Suppressor macrophage (primary cell): ENCODE data around the gene TUBGCP6.

Experiments used
- DNase-seq, 4 experiments: peaks; one replicate each; pipeline ENCODE4 v3.0.0-alpha.2; 2020 to 2022

Gene TUBGCP6

GRCh38 chr22:50192436-50193204, 52.2 kb downstream of the TUBGCP6 start:
- peak; percentile 52 to 68 (median 62) for DNase-seq

DNA sequence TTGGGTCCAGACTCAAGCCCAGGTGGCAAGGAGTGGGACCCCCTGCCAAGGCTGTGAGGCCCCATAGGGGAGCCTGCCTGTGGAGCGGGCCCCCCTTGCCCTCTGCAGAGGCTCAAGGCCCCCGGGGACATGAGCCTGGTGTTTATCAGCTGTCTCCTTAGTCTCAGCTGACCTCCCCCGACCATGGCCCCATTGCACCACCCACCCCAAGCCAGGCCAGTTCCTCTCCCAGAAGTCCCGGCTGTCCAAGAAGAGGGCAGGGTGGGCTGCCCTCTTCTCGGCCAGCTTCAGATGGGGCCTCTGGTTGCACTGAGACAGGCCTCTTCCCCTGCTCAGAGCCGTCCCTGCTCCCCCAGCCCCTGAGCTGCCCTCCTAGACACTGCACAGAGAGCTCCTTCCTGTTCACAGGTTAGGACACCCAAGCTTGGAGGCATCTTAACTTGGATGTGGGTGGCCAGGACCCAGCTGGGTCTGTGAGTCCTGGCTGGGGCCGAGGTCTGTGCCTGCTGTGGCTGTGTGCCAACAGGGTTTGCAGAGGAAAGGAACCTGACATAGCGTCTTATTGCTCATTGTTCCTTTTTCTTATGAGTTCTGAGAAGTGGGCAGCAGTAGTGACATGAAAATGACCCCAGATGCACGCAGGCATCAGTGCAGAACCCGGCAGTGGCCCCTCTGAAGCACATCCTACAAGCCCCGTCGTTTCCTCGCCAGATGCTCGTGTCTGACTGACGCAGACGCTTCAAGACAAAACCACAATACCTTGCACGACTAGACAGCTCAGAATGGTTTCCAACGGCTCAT, 53.7 kb downstream of the TUBGCP6 start:
- DNase-seq, result peak; percentile 91 to 96 (median 92)

DNA sequence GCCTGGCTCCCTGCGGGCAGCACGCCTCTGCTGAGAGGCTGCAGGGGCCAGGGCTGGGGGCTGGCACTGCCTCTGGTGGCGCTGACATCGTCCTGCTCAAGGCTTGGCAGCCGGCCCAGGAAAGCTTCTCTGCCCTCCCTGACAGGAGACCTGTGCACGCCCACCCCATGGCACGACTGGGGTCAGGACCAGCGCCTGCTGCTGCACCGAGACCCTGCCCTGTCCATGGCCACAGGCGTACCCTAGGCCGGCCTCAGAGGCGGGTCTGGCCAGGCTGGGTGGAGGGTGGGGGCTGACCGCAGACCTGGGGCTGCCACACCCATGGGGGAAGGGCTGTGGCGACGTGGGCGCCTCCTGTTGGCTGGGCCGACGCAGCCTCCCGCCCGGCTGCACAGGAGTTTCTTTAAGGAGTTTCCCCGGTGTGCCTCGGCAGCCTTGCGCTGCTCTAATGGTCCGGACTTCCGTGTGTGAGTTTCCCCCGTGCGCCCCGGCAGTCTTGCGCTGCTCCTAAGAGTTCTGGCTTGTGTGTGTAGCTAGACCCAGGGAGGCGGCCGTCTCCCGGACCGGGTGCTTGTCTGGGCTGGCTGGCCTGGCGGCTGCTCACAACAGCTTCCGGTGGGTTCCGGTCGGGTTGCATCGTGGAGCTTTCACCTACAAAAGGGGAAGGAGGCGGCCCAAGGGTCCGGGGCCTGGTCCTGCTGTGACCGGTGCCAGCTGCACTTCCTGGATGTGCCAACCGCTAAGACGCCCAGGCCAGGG, 54.5 kb downstream of the TUBGCP6 start:
- peak; percentile 84 to 93 (median 88) for DNase-seq

GRCh38 chr22:50189849-50190181, 55.0 kb downstream of the TUBGCP6 start:
- DNase-seq, result no peak

DNA sequence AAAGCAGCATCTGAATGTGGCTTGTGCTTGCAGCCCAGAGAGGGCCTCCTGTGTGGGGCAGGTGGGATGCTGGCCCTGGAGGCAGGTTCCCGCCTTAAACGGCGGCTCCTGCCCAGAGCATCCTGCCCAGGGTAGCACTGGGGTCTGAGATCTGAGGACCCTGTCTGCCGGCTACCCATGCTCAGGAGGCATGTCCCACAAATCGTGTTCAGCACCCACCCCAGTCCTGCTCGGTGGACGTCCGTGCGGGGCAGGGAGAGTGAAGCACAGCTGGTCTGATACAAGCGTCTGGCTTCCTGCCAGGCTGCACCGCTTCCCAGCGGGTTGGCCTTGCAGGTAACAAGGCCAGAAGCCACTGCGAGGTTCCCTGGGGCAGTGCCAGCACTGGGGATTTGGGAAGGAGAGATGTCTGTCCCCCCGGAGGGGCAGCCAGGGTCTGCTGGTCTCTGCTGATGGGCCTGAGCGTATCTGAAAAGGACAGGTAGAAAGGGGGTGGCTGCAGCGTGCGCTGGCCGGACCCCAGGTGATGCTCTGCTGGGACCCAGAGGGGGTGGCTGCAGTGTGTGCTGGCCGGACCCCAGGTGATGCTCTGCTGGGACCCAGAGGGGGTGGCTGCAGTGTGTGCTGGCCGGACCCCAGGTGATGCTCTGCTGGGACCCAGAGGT, 55.5 kb downstream of the TUBGCP6 start:
- DNase-seq, result no peak

GRCh38 chr22:50188356-50188755, 56.5 kb downstream of the TUBGCP6 start:
- no peak for DNase-seq

GRCh38 chr22:50186761-50187523, 57.9 kb downstream of the TUBGCP6 start:
- peak in 1 of 4 experiments; percentile 42 for DNase-seq

- DNase-seq, result peak in 1 of 4 experiments; percentile 22
Observed at GRCh38 chr22:50186181-50186714, 58.6 kb downstream of the TUBGCP6 start.

DNA sequence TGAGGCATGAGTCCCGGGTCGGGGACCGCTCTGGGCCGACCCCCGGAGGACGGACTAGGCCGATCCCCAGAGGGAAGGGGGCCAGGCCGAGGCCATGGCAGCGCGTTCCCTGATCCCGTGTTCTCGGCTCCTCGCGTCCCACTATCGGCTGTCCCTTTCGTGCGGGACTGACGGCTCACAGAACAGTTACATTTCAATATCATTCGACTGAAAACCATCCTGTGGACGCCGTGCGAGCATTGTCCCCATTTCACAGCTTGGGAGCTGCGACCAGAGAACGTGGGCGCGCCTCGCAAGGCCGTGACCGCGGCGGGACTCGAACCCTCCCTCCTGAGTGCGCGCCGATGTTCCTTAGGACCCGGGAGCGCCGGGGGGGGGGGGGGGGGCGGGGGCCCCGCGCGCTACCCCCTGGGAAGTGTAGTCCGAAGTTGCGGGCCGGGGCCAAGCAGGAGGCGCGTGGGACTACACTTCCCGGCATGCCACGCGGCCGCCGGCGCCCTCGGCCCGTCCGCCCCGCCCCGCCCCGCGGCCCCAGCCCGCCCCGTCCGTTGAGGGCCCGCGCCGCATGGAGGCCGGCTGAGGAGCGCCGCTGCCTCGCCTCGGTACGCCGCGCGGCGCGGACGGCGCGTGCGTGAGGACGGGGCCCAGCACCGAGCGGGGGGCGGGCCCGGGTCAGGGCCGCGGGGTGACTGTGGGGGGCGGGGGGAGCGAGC, 59.3 kb downstream of the TUBGCP6 start, which contains the start of gene TRABD:
Gene TRABD (plus strand): TSS at position 539 of the 713 bp plus-strand sequence. CDS start 7,148 bp downstream, outside the sequence.
- DNase-seq, result peak; percentile 94 to 98 (median 96)

DNA sequence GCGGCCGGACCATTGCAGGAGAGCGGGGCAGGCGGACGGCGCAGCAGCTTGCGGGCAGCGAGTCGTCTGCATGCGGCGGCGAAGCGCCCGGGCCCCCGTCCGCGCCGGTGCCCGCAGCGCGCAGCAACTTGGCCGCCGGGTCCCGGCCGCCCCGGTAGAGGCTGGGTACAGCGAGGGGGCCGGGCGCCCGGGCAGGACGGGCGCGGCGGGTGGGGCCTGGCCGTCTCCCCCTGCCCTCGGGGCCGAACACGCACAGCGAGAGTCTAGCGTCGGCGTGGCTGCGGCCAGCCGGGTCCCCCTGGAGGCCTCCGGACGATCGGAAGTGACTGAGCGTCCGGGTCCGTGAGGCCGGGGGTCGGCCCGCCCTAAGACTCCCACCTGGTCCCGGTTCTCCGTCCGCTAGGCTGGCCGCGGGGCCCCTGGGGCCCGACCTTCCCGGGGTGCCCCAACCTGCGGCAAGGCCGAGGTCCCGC, 59.9 kb downstream of the TUBGCP6 start:
- no peak for DNase-seq

GRCh38 chr22:50184004-50184901, 60.6 kb downstream of the TUBGCP6 start:
- DNase-seq, result peak; percentile 55 to 82 (median 72)

GRCh38 chr22:50183141-50183971, 61.5 kb downstream of the TUBGCP6 start:
- no peak for DNase-seq

DNA sequence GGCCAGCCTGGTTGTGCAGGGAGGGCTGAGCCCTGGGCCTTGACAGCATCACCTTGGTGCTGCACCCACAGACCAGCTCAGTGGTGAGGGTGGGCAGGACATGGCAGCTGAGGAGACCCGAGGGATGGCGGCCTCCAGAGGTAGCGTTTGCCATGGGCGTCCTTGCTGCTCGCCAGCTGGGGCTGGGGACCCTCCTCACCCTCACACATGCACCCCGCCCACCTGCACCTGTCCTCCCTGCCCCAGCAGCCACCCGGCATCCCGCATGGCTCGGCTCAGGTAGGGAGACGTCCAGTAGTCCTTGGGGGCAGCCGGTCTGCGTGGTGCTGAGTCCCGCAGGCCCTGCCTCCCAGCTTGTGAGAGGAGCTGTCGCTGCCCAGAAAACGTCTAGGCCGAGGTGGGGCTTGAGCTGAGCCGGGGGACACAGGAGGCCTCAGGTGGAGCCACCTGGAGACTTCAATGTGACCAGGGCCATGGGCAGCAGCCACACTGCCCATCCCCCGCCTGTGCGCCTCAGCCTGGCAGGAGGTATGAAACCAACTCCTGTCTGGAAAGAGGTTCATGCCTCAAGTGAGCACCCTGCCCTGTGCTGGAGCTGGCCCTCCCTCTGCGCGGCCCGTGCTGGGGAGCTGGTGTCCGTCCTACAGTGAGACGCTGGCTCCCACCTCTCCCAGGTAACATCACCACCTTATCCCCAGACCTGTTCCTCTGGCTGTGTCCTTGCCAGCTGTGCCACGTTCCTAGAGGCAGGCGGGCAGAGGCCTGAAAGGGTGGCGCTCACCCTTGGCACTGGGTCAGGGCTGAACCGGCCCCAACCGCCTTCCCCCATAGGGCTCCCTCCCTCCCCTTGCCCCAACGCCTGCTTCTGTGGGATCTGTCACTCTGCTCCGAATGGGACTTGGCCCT, 62.4 kb downstream of the TUBGCP6 start:
- no peak for DNase-seq

DNA sequence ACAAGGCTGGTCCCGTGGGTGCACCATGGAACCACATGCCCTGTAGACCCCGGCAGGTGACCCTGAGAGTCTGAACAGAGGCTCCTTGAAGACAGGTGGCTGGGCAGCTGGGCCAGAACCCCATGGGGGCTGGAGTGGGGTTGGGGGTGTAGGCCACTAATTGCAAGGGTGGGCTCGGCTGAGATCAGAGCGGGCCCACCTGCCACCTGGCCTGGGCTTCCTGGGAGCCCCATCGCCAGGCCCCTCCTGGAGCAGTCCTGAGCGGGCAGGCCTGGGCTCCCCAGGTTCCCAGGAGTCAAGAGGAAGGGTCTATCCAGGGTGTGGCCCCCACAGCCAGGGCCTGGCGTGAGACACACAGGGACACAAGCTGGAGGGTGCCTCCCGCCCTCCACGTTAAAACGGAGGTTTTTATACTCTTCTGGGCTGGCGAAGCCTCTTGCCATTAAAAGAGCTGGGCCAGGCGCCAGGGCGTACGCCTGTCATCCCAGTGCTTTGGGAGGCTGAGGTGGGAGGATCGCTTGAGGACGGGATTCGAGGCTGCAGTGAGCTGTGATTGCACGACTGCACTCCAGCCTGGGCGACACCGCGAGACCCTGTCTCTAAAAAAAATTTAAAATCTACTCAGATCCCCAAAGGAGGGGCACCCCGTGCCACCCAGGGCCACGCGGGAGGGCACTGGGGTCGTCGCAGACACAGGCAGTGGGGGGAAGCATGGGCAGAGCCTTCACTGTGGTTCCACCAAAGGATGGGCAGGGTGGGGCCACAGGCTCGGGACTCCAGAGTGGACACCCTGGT, 63.9 kb downstream of the TUBGCP6 start:
- DNase-seq, result no peak

DNA sequence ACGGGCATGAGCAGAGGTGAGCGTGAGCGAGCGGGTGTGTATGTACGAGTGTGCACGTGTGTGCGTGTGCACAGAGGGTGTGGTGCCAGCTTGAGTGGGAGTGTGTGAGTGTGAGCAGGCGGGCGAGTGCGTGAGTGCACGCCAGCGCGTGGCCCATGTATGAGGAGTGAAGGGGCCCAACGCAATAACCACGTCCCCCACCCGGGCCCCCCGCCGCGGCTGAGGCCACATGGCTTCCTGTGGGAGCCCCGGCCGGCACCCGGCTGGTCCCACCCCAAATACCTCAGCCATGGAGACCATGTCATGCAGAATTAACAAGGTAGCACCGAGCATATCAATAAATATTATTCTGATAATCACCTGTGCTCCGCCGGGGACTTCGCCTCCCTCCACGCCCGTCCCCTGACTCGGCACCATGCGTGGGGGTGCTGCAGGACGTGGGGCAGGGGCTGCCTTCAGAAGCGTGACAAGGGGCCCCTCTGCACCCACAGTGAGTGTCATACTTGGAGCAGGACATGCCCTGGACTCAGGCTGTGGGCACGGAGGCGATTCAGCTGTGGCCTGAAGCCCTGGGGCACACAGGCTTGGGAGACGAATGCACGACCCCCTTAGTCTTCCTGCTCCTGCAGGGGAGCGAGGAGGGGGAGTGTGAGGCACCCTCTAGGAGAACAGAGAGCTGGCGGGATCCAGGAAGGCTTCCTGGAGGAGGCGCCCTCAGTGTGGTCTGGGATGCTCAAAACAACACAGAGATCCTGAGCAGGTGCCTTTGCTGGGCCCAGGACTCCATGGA, 64.7 kb downstream of the TUBGCP6 start:
- DNase-seq, result no peak
